ENCODE data around the gene RASA3.

The RASA3 gene

GRCh38 chr13:114059428-114059827, 73.0 kb downstream of the RASA3 start:
- no peak overlapping the region for H3K4me3 ChIP-seq (ENCODE audit: low read length)
- H3K36me3 ChIP-seq (ENCODE audit: insufficient read depth, low read length): peaks cover 10% of the 10 kb centered on the region
- no peaks in the 10 kb centered on the region for H3K9me3 ChIP-seq (ENCODE audit: low read length)
- H3K4me1 ChIP-seq (ENCODE audit: insufficient read depth, low read length): peaks cover 12% of the 10 kb centered on the region
- no peaks in the 10 kb centered on the region for H3K27me3 ChIP-seq (ENCODE audit: insufficient read depth, low read length)
- no peak overlapping the region for H2AFZ ChIP-seq (ENCODE audit: low read depth, low read length)

GRCh38 chr13:114058051-114058867, 74.2 kb downstream of the RASA3 start:
- Histone ChIP-seq H2AFZ (ENCODE audit: low read depth, low read length) (no peak overlapping the region), H3K9me3 (ENCODE audit: low read length) (no peaks in the 10 kb centered on the region), H3K36me3 (ENCODE audit: insufficient read depth, low read length) (peaks cover 10% of the 10 kb centered on the region), H3K27me3 (ENCODE audit: insufficient read depth, low read length) (no peaks in the 10 kb centered on the region), H3K4me3 (ENCODE audit: low read length) (no peak overlapping the region), H3K4me1 (ENCODE audit: insufficient read depth, low read length) (peaks cover 2% of the 10 kb centered on the region)

- Histone ChIP-seq H3K4me3 (ENCODE audit: low read length) (no peak overlapping the region), H3K36me3 (ENCODE audit: insufficient read depth, low read length) (peaks cover 10% of the 10 kb centered on the region), H3K9me3 (ENCODE audit: low read length) (no peaks in the 10 kb centered on the region), H2AFZ (ENCODE audit: low read depth, low read length) (no peak overlapping the region), H3K4me1 (ENCODE audit: insufficient read depth, low read length) (peaks cover 5% of the 10 kb centered on the region), H3K27me3 (ENCODE audit: insufficient read depth, low read length) (no peaks in the 10 kb centered on the region)
Observed at GRCh38 chr13:114057166-114058050, 75.0 kb downstream of the RASA3 start.

- Histone ChIP-seq H3K4me3 (ENCODE audit: low read length) (no peak overlapping the region), H2AFZ (ENCODE audit: low read depth, low read length) (no peak overlapping the region), H3K9me3 (ENCODE audit: low read length) (no peaks in the 10 kb centered on the region), H3K4me1 (ENCODE audit: insufficient read depth, low read length) (peaks cover 5% of the 10 kb centered on the region), H3K27me3 (ENCODE audit: insufficient read depth, low read length) (no peaks in the 10 kb centered on the region), H3K36me3 (ENCODE audit: insufficient read depth, low read length) (peaks cover 14% of the 10 kb centered on the region)
Observed at GRCh38 chr13:114056205-114057013, 76.0 kb downstream of the RASA3 start.

- Histone ChIP-seq H3K9me3 (ENCODE audit: low read length) (no peaks in the 10 kb centered on the region), H2AFZ (ENCODE audit: low read depth, low read length) (no peak overlapping the region), H3K27me3 (ENCODE audit: insufficient read depth, low read length) (no peaks in the 10 kb centered on the region), H3K36me3 (ENCODE audit: insufficient read depth, low read length) (peaks cover 18% of the 10 kb centered on the region), H3K4me1 (ENCODE audit: insufficient read depth, low read length) (peaks cover 5% of the 10 kb centered on the region), H3K4me3 (ENCODE audit: low read length) (no peak overlapping the region)
Observed at GRCh38 chr13:114055766-114056165, 76.7 kb downstream of the RASA3 start.

GRCh38 chr13:114054830-114055439, 77.5 kb downstream of the RASA3 start:
- H3K27me3 ChIP-seq (ENCODE audit: insufficient read depth, low read length): no peaks in the 10 kb centered on the region
- no peaks in the 10 kb centered on the region for H3K9me3 ChIP-seq (ENCODE audit: low read length)
- peaks cover 21% of the 10 kb centered on the region for H3K36me3 ChIP-seq (ENCODE audit: insufficient read depth, low read length)
- H2AFZ ChIP-seq (ENCODE audit: low read depth, low read length): no peak overlapping the region
- peaks cover 5% of the 10 kb centered on the region for H3K4me1 ChIP-seq (ENCODE audit: insufficient read depth, low read length)
- H3K4me3 ChIP-seq (ENCODE audit: low read length): no peak overlapping the region

GRCh38 chr13:114054264-114054663, 78.2 kb downstream of the RASA3 start:
- Histone ChIP-seq H3K4me1 (ENCODE audit: insufficient read depth, low read length) (peaks cover 5% of the 10 kb centered on the region), H3K9me3 (ENCODE audit: low read length) (no peaks in the 10 kb centered on the region), H2AFZ (ENCODE audit: low read depth, low read length) (no peak overlapping the region), H3K27me3 (ENCODE audit: insufficient read depth, low read length) (no peaks in the 10 kb centered on the region), H3K36me3 (ENCODE audit: insufficient read depth, low read length) (peaks cover 24% of the 10 kb centered on the region), H3K4me3 (ENCODE audit: low read length) (no peak overlapping the region)

- Histone ChIP-seq H3K4me1 (ENCODE audit: insufficient read depth, low read length) (peaks cover 5% of the 10 kb centered on the region), H2AFZ (ENCODE audit: low read depth, low read length) (no peak overlapping the region), H3K9me3 (ENCODE audit: low read length) (no peaks in the 10 kb centered on the region), H3K27me3 (ENCODE audit: insufficient read depth, low read length) (no peaks in the 10 kb centered on the region), H3K4me3 (ENCODE audit: low read length) (no peak overlapping the region), H3K36me3 (ENCODE audit: insufficient read depth, low read length) (peaks cover 24% of the 10 kb centered on the region)
Observed at GRCh38 chr13:114053026-114053425, 79.4 kb downstream of the RASA3 start.

GRCh38 chr13:114050536-114051450, 81.6 kb downstream of the RASA3 start:
- Histone ChIP-seq H3K4me1 (ENCODE audit: insufficient read depth, low read length) (peaks cover 9% of the 10 kb centered on the region), H3K36me3 (ENCODE audit: insufficient read depth, low read length) (peaks cover 21% of the 10 kb centered on the region), H3K9me3 (ENCODE audit: low read length) (no peaks in the 10 kb centered on the region), H3K27me3 (ENCODE audit: insufficient read depth, low read length) (no peaks in the 10 kb centered on the region), H3K4me3 (ENCODE audit: low read length) (no peak overlapping the region), H2AFZ (ENCODE audit: low read depth, low read length) (no peak overlapping the region)

- H3K27me3 ChIP-seq (ENCODE audit: insufficient read depth, low read length): no peaks in the 10 kb centered on the region
- no peak overlapping the region for H2AFZ ChIP-seq (ENCODE audit: low read depth, low read length)
- H3K36me3 ChIP-seq (ENCODE audit: insufficient read depth, low read length): peaks cover 14% of the 10 kb centered on the region
- peaks cover 18% of the 10 kb centered on the region for H3K4me1 ChIP-seq (ENCODE audit: insufficient read depth, low read length)
- no peaks in the 10 kb centered on the region for H3K9me3 ChIP-seq (ENCODE audit: low read length)
- H3K4me3 ChIP-seq (ENCODE audit: low read length): no peak overlapping the region
Observed at GRCh38 chr13:114049626-114050101, 82.8 kb downstream of the RASA3 start.

GRCh38 chr13:114049026-114049425, 83.4 kb downstream of the RASA3 start:
- no peaks in the 10 kb centered on the region for H3K9me3 ChIP-seq (ENCODE audit: low read length)

More at GRCh38 chr13:114049026-114049425, 83.4 kb downstream of the RASA3 start:
- Histone ChIP-seq H3K4me1 (ENCODE audit: insufficient read depth, low read length) (peaks cover 21% of the 10 kb centered on the region), H2AFZ (ENCODE audit: low read depth, low read length) (no peak overlapping the region), H3K27me3 (ENCODE audit: insufficient read depth, low read length) (no peaks in the 10 kb centered on the region), H3K36me3 (ENCODE audit: insufficient read depth, low read length) (peaks cover 14% of the 10 kb centered on the region), H3K4me3 (ENCODE audit: low read length) (no peak overlapping the region)
